GM21529 (cell line): ENCODE data around the gene LDLRAD3.
"Not testable (repeated sequence)": the region's sequence is repeated elsewhere in the genome, so short reads cannot be mapped to it uniquely, and the experiment has no call there.

ENCODE experiments used
- ATAC-seq: cut with Tn5 transposase; IDR thresholded peaks from one replicate; pipeline ENCODE4 v1.9.1; 2021; ENCODE audit not compliant: unreplicated experiment

The LDLRAD3 gene

DNA sequence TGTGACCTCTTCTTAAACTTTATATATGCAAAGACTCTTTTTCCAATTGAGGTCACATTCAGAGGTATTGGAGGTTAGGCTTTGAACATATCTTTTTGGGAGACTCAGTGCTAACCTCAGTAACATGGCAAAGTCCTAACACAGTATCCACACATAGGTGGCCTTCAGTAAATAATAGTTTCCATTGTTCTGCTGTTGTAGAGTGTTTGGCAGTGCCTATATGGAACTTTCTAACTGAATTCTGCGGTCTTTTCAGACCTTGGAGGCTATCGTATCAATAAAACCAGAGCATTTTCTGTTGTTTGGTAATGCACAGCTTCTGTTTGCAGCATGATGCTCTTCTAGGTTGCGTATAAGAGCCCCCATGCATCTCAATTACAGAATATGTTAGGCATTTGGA, 47.0 kb downstream of the LDLRAD3 start:
- ATAC-seq = no peak

DNA sequence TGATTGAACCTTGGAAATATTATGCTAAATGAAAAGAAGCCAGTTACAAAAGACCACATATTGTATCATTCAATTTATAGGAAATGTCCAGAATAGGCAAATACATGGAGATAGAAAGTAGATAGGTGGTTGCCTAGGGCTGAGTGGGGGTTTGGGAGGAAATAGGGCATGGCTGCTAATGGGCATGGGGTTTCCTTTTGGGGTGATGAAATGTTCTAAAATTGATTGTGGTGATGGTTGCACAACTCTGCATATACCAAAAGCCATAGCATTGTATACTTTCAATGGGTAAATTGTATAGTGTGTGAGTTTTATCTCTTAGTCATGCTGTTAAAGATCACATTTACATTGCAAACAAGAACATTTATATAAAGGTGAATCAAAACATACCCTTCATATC, 48.7 kb downstream of the LDLRAD3 start:
- no peak for ATAC-seq

DNA sequence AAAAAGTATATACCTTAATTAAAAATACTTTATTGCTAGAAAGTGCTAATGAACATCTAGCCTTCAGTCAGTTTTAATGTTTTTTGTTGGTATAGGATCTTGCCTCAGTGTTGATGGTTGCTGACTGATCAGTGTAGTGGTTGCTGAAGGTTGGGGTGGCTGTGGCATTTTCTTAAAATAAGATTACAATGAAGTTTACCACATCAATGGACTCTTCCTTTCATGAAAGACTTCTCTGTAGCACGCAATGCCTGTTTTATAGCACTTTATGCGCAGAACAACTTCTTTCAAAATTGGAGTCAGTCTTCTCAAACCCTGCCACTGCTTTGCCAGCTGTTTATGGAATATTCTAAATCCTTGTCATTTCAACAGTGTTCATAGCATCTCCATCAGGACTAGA, 50.6 kb downstream of the LDLRAD3 start:
- ATAC-seq = no peak

DNA sequence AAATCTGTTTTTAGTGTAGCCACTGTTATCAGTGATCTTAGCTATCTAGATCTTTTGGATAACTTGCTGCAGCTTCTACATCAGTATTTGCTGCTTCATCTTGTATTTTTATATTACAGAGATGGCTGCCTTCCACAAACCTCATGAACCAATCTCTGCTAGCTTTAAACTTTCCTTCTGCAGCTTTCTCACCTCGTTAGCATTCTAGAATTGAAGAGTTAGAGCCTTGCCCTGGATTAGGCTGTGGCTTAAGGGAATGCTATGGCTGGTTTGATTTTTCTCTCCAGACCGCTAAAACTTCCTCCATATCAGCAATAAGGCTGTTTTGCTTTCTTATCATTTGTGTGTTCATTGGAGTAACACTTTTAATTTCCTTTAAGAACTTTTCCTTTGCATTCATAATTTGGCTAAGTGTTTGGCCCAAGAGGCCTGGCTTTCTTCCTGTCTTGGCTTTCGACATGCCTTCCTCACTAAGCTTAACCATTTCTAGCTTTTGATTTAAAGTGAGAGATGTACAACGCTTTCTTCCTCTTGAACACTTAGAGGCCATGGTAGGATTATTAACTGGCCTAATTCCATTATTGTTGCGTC, 51.9 kb downstream of the LDLRAD3 start:
- ATAC-seq = no peak

DNA sequence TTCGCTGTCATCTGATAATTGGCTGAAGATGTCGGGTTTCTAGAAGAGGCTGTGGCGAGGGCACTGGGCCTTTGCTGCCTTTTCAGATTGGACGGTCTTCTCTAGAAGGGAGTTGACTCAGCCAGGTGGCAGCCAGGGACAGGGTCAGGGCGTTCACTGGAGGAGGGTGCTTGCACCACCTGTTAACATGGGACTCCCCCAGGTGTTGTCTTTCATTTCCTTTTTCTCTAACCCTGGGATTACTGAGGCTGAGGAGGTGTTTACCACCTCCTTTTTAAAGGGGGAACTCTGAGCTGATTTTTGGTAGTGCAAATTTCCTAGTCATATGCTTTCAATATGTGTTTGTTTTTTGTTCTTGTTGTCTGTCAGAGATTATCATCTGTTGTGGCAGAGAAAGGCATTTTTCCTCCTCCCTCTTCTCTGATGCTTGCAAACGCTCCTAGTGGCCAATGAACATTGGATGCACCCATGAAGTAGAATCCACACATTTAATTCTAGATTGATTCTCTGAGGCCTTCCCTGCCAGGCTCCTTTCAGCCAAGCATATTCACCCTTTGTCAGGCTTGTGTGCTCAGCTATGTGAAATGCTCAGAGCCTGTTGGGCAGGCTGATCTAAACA, 54.1 kb downstream of the LDLRAD3 start:
- ATAC-seq = peak; percentile 47

DNA sequence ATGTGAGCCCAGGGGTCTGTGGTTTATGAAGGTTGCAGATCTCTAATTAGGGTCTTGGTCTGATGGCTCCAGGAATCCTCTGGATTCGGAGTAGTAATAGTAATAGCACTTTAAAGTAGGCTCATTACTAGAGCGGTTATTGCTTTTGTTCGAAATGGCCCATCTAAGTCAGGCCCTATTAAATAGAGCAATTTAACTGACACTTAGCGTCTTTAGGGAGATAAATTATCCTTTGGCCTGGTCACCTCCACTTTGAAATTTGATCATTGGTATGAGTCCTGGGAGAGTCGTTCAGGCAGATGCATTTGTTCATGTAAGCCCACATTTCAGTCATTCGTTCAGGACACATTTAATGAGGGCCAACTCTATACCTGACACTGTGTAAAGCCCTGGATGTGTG, 54.8 kb downstream of the LDLRAD3 start:
- ATAC-seq = no peak

DNA sequence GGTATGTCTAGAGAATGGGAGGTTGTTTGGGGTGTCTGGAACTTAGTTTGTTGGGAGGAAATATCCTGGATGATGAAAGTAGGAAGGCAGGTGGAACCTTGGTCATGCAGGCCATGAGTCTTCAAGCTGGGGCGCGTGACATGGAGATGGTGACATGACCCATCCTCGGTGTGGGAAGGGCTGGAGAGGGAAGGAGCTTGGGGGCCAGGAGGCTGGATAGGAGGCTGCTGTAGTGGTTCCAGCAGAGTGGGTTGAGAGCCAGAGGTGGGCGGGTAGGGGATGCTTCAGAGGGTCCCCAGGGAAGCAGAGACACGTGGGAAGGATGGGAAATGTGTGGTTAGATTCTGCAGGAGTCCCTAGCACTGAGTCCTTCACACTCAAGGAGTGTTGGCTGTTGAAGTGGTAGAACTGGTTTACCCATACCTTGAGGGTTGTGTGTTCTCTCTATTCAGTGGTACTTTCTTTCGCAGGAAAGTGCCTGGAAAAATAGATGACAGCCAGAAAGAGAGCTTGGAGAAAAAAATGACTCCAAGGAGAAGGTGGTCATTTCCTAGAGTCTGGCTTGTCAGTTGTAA, 56.8 kb downstream of the LDLRAD3 start:
- no peak for ATAC-seq

DNA sequence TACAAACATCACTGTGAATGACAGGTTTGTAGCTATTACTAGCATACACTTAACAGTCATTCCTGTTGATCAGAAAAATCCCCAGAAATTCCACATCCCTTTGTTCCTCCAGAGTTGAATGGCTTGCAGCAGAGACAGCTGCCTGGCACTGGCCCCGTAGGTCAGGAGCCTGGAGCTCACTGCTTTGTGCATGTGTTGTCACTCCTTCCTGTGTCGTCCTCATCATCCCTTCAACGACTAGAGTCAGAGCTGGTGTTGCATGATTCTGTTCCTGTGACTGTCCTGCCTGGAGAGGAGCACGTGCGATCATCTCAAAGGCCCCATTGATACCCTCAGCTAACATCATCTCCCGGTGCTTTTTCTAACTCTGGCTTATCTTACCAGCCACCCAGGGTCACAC, 58.3 kb downstream of the LDLRAD3 start:
- no peak for ATAC-seq

DNA sequence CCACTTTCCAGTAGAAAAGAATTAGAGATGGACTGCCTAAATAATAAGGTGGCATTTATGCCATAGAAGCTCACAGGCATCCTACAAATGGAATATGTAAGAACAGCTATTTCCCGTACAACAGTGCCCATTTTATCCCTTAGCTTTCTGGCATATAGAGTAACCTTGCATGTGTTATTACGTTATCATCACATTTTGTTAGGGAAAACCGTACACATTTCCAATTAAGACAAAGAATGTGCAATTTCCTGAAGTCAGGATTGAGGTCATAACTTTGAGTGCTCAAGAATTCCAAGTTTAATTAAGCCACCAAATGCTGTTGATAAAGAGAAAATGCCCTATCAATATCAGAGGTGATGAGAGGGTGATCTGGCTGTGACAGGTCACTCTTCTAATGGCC, 58.9 kb downstream of the LDLRAD3 start:
- no peak for ATAC-seq

DNA sequence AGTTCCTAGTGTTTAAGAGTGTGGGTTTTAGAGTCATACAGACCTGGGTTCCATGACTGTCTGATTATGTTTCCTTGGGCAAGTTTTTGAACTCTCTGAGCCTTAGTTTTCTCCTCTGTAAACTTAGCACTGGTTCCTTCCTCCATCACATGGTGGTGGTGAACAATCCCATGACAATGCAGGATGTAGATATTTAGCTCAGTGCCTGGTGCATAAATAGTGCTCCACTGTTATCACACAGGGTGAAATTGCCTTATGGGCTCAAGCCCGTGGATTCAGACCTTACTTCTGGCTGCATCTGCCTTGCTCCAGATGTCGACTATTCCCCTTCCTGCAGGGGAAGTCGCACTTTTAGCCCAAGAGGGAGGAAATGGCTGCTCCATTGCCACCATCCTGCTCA, 62.7 kb downstream of the LDLRAD3 start:
- no peak for ATAC-seq

DNA sequence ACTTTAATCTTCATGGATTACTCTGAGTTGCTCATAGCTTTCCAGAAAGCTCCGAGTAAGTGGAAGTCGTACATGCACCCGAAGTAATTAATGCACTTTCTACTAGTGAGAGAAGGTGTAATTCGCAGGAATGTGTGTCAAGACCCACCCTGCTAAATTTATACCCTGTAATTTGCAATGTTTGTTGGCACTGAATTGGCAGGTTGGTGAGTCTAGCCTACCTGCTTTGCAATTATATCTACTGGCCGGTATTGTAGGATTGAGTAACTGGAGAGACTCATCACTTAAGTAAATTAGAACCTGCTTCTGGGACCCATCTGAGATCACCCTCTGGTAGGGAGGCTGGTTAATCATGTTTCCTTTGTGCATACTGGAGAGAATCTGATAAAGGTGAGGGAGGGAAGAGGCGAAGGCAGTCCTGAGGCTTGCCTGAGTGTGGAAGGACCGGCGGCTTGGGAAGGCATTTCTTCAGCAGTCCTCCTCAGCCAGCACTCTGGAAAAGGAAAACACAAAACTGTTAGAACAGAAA, 63.3 kb downstream of the LDLRAD3 start:
- ATAC-seq = no peak

DNA sequence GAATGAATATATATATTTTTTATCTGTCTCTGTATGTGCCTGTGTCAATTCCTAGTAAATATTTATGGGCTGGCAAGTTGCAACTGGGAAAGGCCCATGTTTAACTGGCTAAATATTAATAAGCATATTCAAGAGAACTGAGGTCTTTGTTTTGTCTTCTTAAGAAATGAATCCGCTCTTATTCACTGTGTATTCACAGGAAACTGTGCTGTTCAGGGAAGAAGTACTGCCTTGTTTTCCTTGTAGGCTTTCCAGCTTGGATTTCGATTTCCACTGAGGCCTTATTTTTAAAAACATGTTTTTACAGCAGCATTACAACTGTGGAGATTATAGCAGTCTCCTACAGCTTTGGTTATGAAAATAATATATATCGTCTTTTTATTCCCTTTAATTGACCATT, 64.7 kb downstream of the LDLRAD3 start:
- ATAC-seq = no peak

DNA sequence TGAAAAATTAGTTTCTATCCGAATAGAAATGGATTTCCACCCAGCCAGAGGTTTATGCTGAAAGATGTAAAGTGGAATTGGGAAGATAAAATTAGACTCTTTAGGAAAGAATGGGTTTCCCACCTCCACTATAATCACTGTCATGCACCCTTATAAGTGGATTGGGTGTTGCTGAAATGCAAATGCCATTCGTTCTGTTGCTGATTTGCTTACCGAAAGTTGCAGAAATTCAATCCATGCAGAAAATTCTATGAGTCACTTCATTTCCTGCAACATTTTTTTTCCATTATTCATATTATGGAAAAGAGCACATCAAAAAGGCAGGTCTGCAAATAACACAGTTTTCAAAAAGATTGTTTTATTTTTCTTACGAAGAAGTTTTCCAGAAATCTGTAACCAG, 65.6 kb downstream of the LDLRAD3 start:
- ATAC-seq = no peak

DNA sequence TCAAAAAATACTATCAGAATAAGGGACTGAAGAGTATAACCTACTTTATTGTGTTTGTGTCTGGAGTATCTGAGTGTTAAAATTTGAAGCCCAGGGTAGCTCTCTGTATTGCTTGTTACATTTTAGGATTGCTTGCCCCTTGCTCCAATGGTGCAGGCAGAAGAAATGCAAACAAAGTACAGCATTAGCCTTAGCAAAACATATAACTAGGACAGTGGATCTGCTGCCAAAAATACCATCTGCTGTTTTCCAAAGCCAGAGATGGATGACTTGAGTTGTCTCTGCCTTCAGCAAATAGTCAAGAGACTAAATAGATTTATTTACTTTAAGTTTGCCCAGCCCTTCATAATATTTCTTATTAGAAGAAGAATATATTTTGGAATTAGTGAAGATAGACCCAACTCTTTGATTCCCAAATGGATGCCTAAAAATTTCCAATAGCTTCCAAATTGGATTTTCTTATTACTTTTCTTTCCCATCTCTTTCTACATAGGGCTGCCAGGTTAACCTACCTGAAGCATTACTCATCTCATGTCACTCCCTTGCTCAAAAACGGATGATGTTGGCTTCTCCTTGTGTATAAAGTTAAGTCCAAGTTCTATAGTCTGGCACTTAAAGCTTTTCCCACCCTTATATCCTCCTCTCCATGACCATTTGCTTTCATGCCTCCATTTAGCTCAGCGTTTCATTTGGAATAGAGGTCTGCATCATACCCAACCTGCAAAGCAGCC, 66.3 kb downstream of the LDLRAD3 start:
- ATAC-seq = no peak

DNA sequence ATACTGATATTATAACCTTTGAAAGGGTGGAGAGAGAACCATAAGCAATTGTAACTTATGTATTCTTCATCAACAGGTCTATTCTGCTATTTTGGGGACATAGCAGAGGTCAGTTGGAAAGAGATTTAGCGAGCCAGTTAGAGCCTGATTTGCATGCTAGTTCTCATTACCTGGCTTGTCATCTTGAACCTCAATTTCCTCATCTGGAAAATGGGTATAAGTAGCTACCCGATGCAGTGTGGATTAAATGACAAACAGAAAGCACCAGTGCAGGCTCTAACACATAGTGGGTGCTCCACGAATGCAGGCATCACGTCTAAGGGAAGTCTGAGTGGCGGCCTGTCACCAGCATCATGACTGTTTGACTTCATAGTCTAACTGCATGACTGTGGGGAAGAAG, 67.7 kb downstream of the LDLRAD3 start:
- ATAC-seq = no peak

DNA sequence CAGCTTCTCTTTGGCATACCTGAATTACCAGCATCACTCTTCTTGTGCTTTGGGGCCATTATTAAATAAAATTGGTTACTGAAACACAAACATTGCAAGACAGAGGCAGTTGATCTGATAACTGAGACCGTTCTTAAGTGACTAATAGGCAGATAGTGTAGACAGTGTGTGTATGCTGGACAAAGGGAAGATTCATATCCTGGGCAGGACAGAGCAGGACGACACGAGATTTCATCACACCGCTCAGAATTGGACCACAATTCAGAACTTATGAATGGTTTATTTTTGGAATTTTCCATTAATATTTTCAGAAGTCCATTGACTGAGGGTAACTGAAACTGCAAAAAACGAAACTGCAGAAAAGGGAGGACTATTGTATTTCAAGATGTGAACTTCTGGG, 68.6 kb downstream of the LDLRAD3 start:
- no peak for ATAC-seq

DNA sequence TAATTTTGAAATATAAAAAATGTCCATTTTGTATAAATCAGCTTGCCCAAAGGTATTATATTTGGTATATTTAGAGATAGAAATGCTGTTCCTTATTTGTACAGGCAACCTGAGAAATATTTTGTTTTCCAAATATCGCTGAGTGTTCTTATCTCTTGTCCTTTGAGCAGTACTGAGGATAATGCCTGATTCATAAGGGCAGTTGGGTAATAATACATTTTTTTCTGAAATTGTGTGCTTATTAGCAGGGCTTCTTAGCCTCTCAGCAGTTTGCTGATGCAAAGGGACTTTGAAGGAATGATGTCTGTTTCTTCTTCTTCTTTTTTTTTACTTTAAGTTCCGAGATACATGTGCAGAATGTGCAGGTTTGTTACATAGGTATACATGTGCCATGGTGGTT, 69.1 kb downstream of the LDLRAD3 start:
- ATAC-seq = no peak

DNA sequence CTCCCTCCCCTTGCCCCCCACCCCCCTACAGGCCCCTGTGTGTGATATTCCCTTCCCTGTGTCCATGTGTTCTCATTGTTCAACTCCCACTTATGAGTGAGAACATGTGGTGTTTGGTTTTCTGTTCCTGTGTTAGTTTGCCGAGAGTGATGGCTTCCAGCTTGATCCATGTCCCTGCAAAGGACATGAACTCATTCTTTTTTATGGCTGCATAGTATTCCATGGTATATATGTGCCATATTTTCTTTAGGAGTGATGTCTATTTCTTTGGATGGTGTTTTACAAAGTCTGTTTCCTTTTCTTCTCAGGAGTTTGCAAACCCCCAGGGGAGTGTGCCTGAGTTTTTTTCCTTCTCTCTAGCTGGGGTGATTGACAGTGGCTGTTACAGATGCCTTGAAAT, 69.6 kb downstream of the LDLRAD3 start:
- ATAC-seq = not testable (repeated sequence)

DNA sequence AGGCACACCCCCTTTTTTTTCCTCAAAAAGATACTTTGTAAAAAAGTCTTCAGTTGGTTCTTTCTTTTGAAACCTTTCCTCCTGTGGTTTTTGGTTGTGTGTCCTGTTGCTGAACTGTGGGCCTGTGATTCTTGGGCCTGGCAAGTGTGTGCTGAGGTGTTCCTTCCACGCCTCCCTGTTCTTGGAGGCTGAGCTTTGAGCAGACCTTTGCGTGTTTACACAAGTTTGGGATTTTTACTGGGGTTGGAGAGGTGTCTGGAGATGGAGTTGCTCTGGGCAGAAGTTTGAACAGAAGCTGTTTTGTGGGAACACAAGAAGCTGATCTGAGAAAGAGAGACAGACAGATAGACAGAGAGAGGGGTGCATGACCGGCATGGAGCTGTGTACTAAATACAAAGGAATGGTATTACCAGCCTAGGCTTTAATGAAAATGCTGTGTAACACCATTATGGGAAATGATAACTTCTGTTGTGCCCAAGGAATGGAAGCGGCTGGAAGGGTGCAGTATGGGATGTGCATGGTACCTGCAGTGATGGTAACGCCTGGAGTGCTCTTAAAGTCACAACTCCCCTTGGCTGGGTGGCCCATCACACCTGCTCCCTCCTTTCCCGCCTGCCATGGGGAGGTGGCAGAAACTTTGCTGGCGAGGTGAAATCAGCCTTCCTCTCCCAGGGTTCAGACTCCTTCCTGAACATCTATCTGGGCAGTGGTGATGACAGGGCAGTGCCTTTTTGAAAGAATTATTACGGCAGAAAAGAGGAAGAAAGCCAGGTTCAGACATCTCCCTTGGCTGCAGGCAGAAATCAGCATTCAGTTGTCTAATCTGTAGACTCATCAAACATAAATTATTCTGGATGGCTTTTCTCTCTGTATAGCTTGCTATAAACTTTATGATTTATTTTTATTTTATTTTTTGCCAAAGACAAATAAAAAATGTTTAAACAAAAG, 70.4 kb downstream of the LDLRAD3 start:
- ATAC-seq = no peak

DNA sequence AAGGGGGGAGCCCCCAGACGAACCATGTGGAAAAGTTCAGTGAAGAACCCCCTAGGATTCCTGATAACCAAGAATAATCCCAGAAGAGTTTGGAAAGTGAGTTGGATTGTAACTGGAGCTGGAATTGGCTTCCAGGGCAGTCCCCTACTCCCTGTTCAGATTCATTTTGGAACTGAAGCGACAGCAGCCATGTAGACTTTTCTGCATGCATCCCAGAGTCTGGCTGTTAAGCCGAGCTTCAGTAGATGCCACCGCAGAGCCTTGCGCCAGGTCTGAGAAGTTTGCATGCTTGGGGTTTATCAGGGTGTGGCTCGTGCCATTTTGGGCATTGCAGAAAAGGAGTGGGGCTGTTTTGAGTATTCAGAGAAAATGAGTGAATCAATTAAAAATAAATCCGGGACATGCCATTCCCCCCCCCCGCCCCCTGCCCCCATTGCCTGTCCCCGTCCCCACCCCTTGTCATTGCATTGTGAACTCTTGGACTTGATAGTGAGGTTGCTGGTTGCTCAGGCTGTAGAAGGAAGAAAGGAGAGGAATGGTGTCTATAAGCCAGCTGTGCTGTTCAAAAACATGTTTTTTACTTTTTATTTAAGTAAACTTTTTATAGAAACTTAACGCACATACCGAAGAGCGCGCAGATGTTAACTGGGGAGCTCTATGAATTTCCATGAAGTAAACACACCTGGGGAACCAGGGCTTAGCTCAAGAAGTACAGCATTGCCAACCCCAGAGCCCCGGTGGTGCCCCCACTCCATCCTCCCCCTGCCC, 71.2 kb downstream of the LDLRAD3 start:
- ATAC-seq = no peak
